ENCODE measurements around the gene RANBP1.

DNA sequence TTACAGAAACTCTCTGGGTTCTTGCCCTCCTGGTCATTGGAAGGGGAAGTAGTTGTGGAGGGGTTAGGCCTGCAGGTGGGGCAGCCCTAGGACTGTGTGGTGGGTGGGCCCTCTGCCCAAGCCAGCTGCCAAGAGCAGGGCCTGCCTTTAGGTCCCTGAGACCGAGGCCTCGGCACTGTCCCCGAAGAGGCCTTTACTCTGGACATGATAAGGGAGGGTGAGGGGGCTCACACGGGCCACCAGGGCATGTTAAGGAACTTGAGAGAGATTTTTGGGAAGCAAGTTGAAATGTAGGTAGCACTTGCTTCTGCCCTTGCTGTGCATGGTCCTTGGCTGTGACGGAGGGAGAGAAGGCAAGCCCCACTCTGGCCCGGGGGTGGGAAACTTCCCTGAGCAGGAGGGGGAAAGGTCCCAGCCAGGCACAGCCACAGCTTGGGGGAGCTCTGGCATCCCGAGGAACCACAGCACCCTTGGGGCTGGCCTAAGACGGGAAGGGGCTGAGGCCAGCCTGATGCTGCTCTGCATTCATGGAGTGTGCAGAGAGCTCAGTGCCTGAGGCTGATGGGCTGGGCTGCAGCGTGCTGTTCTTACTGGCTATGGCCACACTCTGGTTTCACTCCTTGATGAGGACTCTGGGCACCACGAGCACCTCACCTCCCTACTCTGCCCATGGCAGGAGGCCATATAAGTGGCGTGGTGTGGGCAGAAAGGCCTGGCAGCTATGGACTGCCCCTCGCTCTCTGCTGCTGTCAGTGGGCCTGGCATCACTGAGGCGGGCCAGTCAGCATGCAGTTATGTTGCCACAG is 7.8 kb upstream of the RANBP1 start:
- TF ChIP-seq, protein P1, sequence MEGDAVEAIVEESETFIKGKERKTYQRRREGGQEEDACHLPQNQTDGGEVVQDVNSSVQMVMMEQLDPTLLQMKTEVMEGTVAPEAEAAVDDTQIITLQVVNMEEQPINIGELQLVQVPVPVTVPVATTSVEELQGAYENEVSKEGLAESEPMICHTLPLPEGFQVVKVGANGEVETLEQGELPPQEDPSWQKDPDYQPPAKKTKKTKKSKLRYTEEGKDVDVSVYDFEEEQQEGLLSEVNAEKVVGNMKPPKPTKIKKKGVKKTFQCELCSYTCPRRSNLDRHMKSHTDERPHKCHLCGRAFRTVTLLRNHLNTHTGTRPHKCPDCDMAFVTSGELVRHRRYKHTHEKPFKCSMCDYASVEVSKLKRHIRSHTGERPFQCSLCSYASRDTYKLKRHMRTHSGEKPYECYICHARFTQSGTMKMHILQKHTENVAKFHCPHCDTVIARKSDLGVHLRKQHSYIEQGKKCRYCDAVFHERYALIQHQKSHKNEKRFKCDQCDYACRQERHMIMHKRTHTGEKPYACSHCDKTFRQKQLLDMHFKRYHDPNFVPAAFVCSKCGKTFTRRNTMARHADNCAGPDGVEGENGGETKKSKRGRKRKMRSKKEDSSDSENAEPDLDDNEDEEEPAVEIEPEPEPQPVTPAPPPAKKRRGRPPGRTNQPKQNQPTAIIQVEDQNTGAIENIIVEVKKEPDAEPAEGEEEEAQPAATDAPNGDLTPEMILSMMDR (IDR thresholded peaks at IDR 0.05), result no peak
- TF ChIP-seq RFX5 (IDR thresholded peaks at IDR 0.05) (no peak), POLR2A (IDR thresholded peaks at IDR 0.05; ENCODE audit: low read length) (no peak), KDM5A (IDR thresholded peaks at IDR 0.05) (no peak), POLR2AphosphoS2 (conservative IDR thresholded peaks at IDR 0.05; ENCODE audit: low read length) (0 out of 2 replicates have a peak, but pooled peaks have one; percentile 36), MAZ (IDR thresholded peaks at IDR 0.05; ENCODE audit: borderline replicate concordance, low read depth, low read length) (no peak), HDAC2 (IDR thresholded peaks at IDR 0.05) (no peak)
- TF ChIP-seq, protein P2, sequence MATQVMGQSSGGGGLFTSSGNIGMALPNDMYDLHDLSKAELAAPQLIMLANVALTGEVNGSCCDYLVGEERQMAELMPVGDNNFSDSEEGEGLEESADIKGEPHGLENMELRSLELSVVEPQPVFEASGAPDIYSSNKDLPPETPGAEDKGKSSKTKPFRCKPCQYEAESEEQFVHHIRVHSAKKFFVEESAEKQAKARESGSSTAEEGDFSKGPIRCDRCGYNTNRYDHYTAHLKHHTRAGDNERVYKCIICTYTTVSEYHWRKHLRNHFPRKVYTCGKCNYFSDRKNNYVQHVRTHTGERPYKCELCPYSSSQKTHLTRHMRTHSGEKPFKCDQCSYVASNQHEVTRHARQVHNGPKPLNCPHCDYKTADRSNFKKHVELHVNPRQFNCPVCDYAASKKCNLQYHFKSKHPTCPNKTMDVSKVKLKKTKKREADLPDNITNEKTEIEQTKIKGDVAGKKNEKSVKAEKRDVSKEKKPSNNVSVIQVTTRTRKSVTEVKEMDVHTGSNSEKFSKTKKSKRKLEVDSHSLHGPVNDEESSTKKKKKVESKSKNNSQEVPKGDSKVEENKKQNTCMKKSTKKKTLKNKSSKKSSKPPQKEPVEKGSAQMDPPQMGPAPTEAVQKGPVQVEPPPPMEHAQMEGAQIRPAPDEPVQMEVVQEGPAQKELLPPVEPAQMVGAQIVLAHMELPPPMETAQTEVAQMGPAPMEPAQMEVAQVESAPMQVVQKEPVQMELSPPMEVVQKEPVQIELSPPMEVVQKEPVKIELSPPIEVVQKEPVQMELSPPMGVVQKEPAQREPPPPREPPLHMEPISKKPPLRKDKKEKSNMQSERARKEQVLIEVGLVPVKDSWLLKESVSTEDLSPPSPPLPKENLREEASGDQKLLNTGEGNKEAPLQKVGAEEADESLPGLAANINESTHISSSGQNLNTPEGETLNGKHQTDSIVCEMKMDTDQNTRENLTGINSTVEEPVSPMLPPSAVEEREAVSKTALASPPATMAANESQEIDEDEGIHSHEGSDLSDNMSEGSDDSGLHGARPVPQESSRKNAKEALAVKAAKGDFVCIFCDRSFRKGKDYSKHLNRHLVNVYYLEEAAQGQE (IDR thresholded peaks at IDR 0.05), result no peak
